Endothelial cell (in vitro differentiated cells): Measurements from ENCODE around the gene MDN1. TPM values are rescaled to one million over a fixed set of nuclear protein-coding genes. Genes with fewer than 3 reads are reported as not detected.
"Not testable (repeated sequence)": the region's sequence is repeated elsewhere in the genome, so short reads cannot be mapped to it uniquely, and the experiment has no call there.

Source experiments
- DNase-seq: peaks from one replicate; pipeline ENCODE4 v3.0.0; 2021; ENCODE audit warnings: low spot score
- H3K27ac Mint-ChIP-seq: one replicate; pipeline ENCODE4 v1.8.0; 2021; ENCODE audit warnings: mixed read lengths, inconsistent platforms; ENCODE audit not compliant: unreplicated experiment
- H3K27me3 Mint-ChIP-seq: one replicate; pipeline ENCODE4 v1.8.0; 2021; ENCODE audit warnings: mild to moderate bottlenecking, moderate library complexity, mixed read lengths, inconsistent platforms; ENCODE audit not compliant: unreplicated experiment
- H3K36me3 Mint-ChIP-seq: one replicate; pipeline ENCODE4 v1.8.0; 2021; ENCODE audit warnings: mild to moderate bottlenecking, low read depth, mixed read lengths, inconsistent platforms; ENCODE audit not compliant: unreplicated experiment
- H3K4me1 Mint-ChIP-seq: one replicate; pipeline ENCODE4 v1.8.0; 2021; ENCODE audit warnings: mild to moderate bottlenecking, mixed read lengths, inconsistent platforms; ENCODE audit not compliant: unreplicated experiment
- H3K4me3 Mint-ChIP-seq: one replicate; pipeline ENCODE4 v1.8.0; 2021; ENCODE audit warnings: mild to moderate bottlenecking, mixed read lengths, inconsistent platforms; ENCODE audit not compliant: unreplicated experiment
- H3K9me3 Mint-ChIP-seq: one replicate; pipeline ENCODE4 v1.8.0; 2021; ENCODE audit warnings: mixed read lengths, inconsistent platforms; ENCODE audit not compliant: unreplicated experiment
- total RNA-seq: library from RNA; stranded (reverse); fragmentation: NEBNext Ultra II Directional; extraction: Animal tissue kit (Norgen Biotek cat#: 25700); gene quantifications from one replicate; pipeline ENCODE4 v1.2.1, GENCODE V29; 2021; ENCODE audit not compliant: unreplicated experiment
- TF ChIP-seq, protein P1 (sequence below): fragments of 200-600 bp; sonication (generic); IDR thresholded peaks from one replicate; pipeline ENCODE4 v1.5.0; 2021; ENCODE audit warnings: antibody characterized with exemption; ENCODE audit not compliant: unreplicated experiment

MDN1 gene
- total RNA-seq, 1 donor from 2014 or later: 70.0 TPM

DNA sequence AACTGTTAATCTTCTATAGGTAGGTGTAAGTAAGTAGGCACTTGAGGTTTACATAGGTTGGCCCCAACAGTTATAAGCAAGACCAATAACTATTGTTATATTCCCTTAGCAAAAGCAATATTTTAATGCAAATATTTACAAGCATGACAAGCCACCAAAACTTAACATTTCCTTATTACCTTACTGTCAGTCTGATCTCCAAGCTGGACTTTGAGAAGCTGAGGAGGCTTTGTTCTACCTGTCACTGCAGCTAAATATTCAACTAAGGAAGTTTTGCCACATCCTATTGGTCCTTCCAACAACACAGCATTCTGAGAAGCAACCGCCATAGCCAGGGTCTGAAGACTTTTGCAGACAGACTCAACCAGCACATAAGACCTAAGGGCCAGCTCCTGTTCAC, 29.6 kb downstream of the MDN1 start:
- TF ChIP-seq, protein P1, sequence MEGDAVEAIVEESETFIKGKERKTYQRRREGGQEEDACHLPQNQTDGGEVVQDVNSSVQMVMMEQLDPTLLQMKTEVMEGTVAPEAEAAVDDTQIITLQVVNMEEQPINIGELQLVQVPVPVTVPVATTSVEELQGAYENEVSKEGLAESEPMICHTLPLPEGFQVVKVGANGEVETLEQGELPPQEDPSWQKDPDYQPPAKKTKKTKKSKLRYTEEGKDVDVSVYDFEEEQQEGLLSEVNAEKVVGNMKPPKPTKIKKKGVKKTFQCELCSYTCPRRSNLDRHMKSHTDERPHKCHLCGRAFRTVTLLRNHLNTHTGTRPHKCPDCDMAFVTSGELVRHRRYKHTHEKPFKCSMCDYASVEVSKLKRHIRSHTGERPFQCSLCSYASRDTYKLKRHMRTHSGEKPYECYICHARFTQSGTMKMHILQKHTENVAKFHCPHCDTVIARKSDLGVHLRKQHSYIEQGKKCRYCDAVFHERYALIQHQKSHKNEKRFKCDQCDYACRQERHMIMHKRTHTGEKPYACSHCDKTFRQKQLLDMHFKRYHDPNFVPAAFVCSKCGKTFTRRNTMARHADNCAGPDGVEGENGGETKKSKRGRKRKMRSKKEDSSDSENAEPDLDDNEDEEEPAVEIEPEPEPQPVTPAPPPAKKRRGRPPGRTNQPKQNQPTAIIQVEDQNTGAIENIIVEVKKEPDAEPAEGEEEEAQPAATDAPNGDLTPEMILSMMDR: no peak
- H3K9me3 Mint-ChIP-seq: no peaks in the 10 kb centered on the region
- H3K4me3 Mint-ChIP-seq: no peak overlapping the region
- DNase-seq: no peak
- H3K27me3 Mint-ChIP-seq: peaks cover 5% of the 10 kb centered on the region
- peaks cover 3% of the 10 kb centered on the region for H3K4me1 Mint-ChIP-seq
- no peak overlapping the region for H3K27ac Mint-ChIP-seq
- H3K36me3 Mint-ChIP-seq: peaks cover 38% of the 10 kb centered on the region

DNA sequence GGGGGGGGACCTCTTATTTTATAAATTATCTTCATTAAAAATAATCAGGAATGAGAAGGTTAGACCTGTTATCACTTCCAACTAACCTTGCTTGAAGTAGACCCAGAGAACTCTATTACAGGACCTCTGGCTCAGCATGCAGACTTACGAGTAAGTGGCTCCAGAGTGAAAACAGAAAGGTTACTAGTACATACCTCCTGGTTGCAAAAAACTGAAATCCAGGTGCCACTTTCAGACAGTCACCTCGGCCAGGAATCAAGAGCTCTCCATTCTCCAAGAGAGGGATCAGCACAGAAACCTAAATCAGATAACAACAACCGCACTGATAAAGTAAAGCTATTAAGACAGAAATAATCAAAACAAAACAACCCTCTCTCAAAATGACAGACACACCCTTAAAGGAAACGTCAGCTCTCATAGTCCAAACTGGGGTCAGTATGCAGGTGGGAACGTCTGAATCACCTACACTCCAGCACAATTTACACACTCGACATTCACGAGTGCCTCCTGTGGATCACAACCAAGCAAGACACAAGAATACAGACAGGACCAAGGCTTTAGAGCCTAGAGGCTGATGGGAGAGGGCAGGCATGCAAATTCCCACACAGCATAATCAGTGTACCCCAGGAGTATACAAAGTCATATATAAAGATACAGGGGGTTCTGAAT, 31.8 kb downstream of the MDN1 start:
- H3K27me3 Mint-ChIP-seq: no peaks in the 10 kb centered on the region
- H3K4me1 Mint-ChIP-seq: no peaks in the 10 kb centered on the region
- H3K36me3 Mint-ChIP-seq: peaks cover 42% of the 10 kb centered on the region
- no peak for DNase-seq
- no peaks in the 10 kb centered on the region for H3K9me3 Mint-ChIP-seq
- no peak overlapping the region for H3K4me3 Mint-ChIP-seq
- TF ChIP-seq, protein P1: no peak
- H3K27ac Mint-ChIP-seq: no peak overlapping the region

DNA sequence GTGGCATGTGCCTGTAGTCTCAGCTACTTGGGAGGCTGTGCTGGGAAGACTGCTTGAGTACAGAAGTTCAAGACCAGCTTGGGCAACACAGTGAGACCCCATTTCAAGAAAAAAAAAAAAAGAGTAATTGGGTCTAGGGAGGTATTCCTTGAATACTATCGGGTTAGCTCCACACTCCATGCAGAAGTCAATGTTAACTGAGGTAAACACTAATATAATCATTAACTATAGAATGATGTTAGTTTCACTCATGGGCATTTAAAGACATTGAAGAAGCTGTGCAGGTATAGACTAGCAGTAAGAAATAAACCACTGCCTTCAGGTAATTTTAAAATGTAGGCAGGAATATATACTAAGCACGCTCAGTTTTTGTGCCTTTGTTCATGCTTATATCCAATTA, 32.6 kb downstream of the MDN1 start:
- TF ChIP-seq, protein P1: no peak
- no peak for DNase-seq
- Mint-ChIP-seq H3K9me3 (no peaks in the 10 kb centered on the region), H3K36me3 (peaks cover 47% of the 10 kb centered on the region), H3K4me3 (no peak overlapping the region), H3K27me3 (no peaks in the 10 kb centered on the region), H3K4me1 (no peaks in the 10 kb centered on the region), H3K27ac (no peak overlapping the region)

DNA sequence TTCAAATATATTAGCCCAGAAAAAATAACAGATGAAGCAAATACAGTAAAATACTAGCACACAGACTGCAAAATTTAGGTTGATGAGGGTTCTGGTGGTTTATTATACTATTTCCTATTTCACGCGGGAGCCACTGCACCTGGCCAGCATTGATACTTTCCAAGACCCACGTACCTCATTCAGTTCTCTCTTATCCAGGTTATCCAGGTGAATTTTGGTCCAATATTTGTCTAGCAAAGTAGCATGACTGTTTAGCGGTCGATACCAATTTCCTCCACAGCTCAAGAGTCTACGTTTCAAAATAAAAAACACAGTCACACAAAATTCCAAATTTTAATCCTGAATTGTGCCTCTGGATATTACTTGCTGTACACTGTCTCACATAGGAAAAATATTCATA, 34.8 kb downstream of the MDN1 start:
- TF ChIP-seq, protein P1: no peak
- Mint-ChIP-seq H3K4me1 (no peaks in the 10 kb centered on the region), H3K27ac (peak overlapping the region; percentile 12), H3K4me3 (no peak overlapping the region), H3K9me3 (no peaks in the 10 kb centered on the region), H3K27me3 (no peaks in the 10 kb centered on the region), H3K36me3 (peaks cover 66% of the 10 kb centered on the region)
- DNase-seq: no peak

DNA sequence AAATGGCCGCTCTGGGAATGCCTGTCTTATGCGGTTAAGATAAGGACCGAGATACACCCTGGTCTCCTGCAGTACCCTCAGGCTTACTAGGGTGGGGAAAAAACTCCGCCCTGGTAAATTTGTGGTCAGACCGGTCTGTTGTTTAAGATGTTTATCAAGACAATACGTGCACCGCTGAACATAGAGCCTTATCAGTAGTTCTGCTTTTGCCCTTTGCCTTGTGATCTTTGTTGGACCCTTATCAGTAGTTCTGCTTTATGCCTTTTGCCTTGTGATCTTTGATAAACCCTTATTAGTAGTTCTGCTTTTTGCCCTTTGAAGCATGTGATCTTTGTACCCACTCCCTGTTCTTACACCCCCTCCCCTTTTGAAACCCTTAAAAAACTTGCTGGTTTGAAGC, 36.3 kb downstream of the MDN1 start:
- not testable (repeated sequence) for H3K27ac Mint-ChIP-seq, DNase-seq, H3K27me3 Mint-ChIP-seq, H3K4me1 Mint-ChIP-seq, H3K9me3 Mint-ChIP-seq
- H3K36me3 Mint-ChIP-seq: peaks cover 65% of the 10 kb centered on the region
- peak overlapping the region; percentile 63 for H3K4me3 Mint-ChIP-seq
